ENCODE data around the gene NEURL4.
"Not testable (repeated sequence)": the region's sequence is repeated elsewhere in the genome, so short reads cannot be mapped to it uniquely, and the experiment has no call there.

Gene NEURL4

DNA sequence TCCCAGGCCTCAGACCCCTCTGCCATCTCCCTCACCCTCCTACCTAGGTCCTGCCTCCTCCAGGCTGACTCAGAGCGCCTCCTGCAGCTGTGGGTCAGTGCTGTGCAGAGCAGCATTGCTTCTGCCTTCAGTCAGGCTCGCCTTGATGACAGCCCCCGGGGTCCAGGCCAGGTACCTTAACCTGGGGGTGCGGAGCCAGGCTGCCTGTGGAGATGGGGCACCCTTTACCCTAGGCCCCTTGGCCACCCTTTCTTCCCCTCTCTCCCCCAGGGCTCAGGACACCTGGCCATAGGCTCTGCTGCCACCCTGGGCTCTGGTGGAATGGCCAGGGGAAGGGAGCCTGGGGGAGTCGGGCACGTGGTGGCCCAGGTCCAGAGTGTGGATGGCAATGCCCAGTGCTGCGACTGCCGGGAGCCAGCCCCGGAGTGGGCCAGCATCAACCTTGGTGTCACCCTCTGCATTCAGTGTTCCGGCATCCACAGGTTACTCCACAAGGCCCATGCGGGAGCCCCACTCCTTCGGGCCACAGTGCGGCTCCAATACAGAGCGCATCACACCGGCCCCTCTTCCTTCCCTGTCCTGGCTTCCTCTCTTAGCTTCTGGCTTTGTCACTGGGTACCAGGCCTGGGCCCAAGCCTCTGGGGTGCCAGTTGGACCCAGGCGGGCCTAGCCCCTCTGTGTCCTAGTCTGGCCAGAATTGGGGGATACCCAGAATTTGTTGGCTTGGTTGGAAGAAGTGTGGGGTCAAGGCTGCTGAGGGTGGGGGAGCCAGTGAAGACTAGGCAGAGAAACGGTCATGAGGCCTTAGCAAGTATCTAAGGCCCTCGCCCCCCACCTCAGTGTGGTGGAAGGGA is 17.9 kb upstream of the NEURL4 start:
- no peak for DNase-seq

GRCh38 chr17:7343250-7343649 is 14.1 kb upstream of the NEURL4 start:
- no peak for DNase-seq

- DNase-seq = no peak
These were observed 12.7 kb upstream of the NEURL4 start for GRCh38 chr17:7341842-7342241.

- DNase-seq = no peak
These were observed 11.0 kb upstream of the NEURL4 start for GRCh38 chr17:7340179-7340578.

GRCh38 chr17:7337600-7337999 is 8.5 kb upstream of the NEURL4 start:
- DNase-seq = not testable (repeated sequence)

GRCh38 chr17:7336240-7337175 is 7.4 kb upstream of the NEURL4 start, which contains the start of gene ACAP1:
Gene ACAP1 (plus strand): TSS chr17:7336529. CDS start chr17:7336735, 206 bp downstream.
- DNase-seq = peak; percentile 96

DNA sequence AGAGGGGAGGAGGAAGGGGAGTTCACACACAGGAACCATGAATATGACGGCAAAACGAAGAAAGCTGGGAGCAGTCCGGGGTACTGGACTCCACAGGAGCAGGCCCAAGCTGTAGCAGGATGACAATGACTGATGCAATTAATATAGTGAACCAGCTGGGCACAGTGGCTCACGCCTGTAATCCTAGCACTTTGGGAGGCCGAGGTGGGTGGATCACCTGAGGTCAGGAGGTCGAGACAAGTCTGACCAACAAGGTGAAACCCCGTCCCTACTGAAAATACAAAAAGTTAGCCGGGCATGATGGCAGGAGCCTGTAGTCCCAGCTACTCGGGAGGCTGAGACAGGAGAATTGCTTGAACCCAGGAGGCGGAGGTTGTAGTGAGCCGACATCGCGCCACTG is 6.6 kb upstream of the NEURL4 start:
- not testable (repeated sequence) for DNase-seq

DNA sequence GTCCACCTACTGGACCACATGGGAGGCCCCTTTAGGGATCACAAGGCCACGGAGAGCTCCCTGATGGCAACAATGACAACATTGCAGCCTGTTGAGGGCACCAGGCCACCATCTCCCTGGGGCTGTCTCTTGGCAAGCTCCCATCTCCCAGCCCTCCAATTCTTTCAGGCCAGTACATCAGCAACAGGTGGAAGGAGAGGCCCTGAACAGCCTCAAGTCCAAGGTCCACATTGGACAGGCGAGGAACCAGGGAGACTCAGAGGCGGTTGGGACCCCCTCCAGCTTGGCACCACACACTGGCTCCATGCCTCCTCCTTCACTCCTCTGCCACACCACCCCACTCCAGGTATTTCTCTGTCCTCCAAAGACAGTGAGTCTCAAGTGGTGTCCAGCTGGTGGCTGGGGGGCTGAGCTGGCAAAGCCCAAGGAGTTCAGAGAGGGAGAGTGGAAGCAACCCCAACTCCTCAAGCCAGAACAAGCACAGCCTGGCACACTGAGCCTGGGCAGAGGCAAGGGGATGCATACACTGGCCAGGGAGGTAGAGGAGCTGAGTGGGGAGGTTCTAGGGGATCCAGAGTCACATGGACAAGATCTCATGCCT is 5.9 kb upstream of the NEURL4 start:
- no peak for DNase-seq

GRCh38 chr17:7332600-7333069 is 3.5 kb upstream of the NEURL4 start:
- not testable (repeated sequence) for DNase-seq

GRCh38 chr17:7332111-7332510 is 3.0 kb upstream of the NEURL4 start:
- no peak for DNase-seq

- DNase-seq = no peak
These were observed 1.5 kb upstream of the NEURL4 start for GRCh38 chr17:7330638-7331015.

GRCh38 chr17:7329997-7330637 is 982 bp upstream of the NEURL4 start:
- DNase-seq = peak; percentile 79

DNA sequence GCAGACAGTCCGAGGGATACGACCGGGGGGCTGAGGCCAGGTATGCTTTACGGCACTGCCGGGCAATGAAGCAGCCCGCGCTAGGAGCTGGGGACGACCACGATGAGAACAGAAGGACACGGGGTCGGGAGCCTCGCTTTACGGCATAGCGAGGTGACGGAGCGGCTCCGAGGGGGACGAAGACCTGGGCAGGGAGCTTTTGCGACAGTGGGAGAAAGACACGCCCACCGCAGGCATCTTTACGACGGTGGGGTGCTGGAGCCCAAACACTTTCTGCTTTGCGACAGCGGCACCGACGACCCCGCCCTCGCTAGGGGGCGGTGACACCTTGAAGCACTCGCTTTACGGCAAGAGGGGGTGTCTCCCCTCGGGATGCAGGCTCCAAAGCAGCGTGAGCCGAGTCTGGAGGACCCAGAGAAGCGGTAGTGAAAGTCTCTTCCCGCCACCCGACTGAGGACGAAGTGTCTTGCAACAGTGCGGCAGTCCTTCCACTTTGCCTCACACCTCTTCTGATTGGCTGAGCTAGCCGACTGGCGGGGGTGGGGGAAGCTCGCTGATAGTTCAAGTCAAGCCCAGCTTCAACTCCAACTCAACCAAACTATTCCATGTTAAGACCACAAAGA is 350 bp upstream of the NEURL4 start:
- peak; percentile 97 for DNase-seq

- no peak for DNase-seq
These were observed 1.1 kb downstream of the NEURL4 start for GRCh38 chr17:7328009-7328408.

- DNase-seq = no peak
These were observed 1.6 kb downstream of the NEURL4 start for GRCh38 chr17:7327501-7327900.

- DNase-seq = no peak
These were observed 2.1 kb downstream of the NEURL4 start for GRCh38 chr17:7327056-7327455.

DNA sequence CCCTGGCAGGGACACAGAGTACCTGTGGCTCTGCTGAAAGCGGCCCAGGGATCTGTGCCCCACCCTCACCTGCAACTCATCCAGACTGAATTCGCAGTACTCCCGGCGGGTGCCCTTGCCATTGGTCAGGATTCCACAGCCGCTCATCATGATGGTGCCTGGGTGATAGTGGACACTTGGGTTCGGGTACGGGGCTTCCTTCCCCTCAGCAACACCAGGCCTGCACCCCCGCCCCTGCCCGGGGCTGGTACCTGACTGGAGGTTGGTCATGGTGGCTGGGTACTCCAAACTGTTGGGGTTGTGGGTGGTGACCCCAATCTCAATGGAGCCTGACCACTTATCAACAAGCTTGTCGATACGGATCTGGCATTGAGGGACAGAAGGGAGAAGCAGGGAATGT is 2.9 kb downstream of the NEURL4 start:
- DNase-seq = no peak

DNA sequence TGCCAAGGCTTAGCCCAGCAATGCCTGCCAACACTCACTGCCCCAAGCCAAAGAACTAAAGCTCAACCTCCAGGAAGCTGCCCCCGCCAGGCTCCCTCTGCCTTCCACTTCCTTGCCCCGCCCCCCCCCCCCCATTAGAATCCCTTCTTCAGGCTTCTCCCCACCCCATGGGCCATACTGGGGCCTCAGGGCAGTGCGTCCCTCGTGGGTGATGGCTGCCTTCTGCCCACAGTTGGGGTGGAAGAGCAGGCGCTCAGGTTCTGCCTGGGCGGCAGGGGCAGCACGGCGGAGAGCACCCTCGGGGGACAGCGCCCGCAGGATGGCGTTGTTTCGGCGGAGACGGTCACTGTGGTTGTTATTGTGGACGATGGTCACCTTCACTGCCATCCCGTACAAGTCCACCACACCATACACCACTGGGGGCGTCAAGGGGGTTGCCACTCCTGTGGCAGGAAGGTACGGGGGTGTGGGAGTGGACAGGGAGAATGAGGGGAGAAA is 4.1 kb downstream of the NEURL4 start:
- no peak for DNase-seq

DNA sequence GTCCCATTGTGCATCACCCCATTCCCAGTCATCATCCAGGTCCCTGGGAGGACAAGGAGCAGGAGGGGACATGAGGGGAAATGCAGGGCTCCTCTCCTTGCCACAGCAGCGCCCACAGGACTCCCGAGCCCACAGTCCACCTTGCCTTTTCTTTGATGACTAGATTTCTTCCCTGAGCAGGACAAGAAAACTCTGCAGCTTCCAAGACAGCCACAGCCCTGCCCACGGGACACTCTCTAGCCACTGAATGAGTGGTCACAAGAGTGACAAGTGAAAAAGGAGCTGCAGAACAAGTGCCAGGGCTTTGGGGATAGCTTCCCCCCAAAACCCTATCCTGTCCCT is 4.7 kb downstream of the NEURL4 start:
- no peak for DNase-seq

DNA sequence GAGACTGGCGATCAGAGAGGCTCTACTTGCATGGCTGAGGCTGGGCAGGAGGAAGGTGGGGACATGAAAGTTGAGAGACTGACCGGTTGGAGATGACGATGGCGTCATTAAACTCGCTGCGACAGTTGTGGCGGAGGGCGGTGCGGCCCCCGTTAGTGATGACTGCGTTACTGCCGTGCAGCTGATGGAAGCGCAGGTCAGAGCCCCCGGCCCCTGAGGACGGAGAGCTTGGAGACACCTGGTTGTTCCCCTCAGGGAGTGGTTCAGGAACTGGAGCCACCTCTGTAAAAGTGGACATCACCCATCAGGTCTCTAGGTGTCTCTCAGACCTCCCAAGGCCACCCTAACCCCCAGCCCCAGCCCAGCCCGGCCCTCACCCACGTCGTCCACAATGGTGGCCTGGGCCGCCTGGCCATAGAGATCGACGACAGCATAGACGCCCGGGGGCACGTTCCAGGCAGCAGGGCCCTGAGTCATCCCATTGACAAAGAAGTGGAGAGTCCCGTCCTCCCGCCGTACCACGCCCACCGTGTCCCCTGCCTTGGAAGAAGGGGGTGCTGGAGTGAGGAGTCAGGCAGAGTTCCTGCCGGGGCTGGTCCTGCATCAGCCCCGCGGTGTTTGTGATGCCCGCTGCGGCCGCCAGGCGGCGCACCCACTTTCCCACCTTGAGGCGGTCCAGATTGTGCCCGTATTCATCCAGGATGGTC is 5.3 kb downstream of the NEURL4 start:
- DNase-seq = peak; percentile 79

DNA sequence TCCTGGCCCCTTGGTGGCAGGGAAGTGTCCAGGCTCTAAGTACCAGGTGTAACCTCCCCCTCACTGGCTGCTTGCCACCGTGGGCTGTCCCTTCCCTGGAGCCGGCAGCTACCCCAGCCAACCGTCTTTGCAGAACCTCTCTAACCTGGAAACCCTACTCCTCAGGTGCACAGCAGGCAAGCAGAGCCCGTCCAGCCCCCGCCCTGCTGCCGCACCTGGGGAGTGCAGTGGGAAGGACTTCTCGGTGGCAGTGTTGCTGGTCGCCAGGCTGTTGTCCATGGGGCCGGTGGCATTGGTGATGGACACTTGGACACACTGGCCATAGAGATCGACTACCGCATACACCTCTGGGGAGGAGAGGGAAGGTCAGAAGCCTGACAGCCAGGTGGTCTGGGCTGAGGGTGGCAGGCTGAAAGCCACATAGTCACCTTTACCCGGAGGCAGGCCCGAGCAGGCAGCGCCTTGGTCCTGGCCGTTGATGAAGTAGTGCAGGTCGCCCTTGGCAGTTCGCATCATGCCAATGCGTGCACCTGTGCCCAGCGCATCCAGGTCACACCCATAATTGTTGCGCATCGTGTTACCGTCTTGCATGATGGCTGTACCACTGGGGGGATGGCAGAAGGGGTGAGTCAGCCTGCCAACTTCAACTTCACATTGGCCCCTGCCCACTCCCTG is 6.5 kb downstream of the NEURL4 start:
- DNase-seq = no peak
